Lung (tissue), 12 donors: Measurements from ENCODE around the gene MYO16. TPM values are rescaled to one million over a fixed set of nuclear protein-coding genes. Genes with fewer than 3 reads are reported as not detected.

Experiments used
- ATAC-seq: fragments of 200-7000 bp; cut with Tn5 transposase; one replicate; pipeline ENCODE4 v1.9.1; 2020; ENCODE audit warnings: moderate number of reproducible peaks; ENCODE audit not compliant: insufficient read depth, low FRiP score
- DNase-seq, 3 donors: peaks; one replicate each; pipeline ENCODE4 v3.0.0-alpha.2; 2013 to 2017
- H3K27ac ChIP-seq, 2 donors: one replicate each; pipeline ENCODE4 v1.5.1; 2013; ENCODE audit warnings: mild to moderate bottlenecking in 2 of 2, moderate library complexity in 2 of 2, control low read depth in 1 of 2, inconsistent platforms in 1 of 2, low read depth in 1 of 2, low read length in 1 of 2
- H3K27me3 ChIP-seq, 3 donors: one replicate each; pipeline ENCODE4 v1.5.1; 2013; ENCODE audit warnings: low read length in 2 of 3; ENCODE audit not compliant: control insufficient read depth in 3 of 3, insufficient read depth in 3 of 3
- H3K36me3 ChIP-seq, 4 donors: one replicate each; pipeline ENCODE4 v1.5.1; 2013; ENCODE audit warnings: low read length in 4 of 4, mild to moderate bottlenecking in 1 of 4, moderate library complexity in 1 of 4; ENCODE audit not compliant: control insufficient read depth in 4 of 4, insufficient read depth in 4 of 4
- H3K4me1 ChIP-seq, 5 donors: one replicate each; pipeline ENCODE4 v1.5.1; 2013; ENCODE audit warnings: low read length in 5 of 5, mild to moderate bottlenecking in 2 of 5, moderate library complexity in 1 of 5; ENCODE audit not compliant: control insufficient read depth in 5 of 5, insufficient read depth in 5 of 5
- H3K4me3 ChIP-seq: one replicate; pipeline ENCODE4 v1.5.1; 2013; ENCODE audit warnings: mild to moderate bottlenecking, control low read depth, moderate library complexity
- H3K9ac ChIP-seq, 2 donors: one replicate each; pipeline ENCODE4 v1.5.1; 2013; ENCODE audit warnings: low read length in 2 of 2, control low read depth in 1 of 2; ENCODE audit not compliant: insufficient read depth in 1 of 2
- H3K9me3 ChIP-seq, 4 donors: one replicate each; pipeline ENCODE4 v1.5.1; 2013; ENCODE audit warnings: low read length in 3 of 4, mild to moderate bottlenecking in 1 of 4, moderate library complexity in 1 of 4; ENCODE audit not compliant: control insufficient read depth in 4 of 4, insufficient read depth in 3 of 4
- CTCF ChIP-seq: IDR thresholded peaks from 2 replicates; pipeline ENCODE4 v1.5.1; 2012; ENCODE audit warnings: mild to moderate bottlenecking; ENCODE audit errors: control extremely low read depth, extremely low read depth
- WGBS, 2 donors: extraction: QIAGEN DNeasy Blood & Tissue Kit; methylation state at CpG; one replicate each; pipeline ENCODE4 v1.1.7; 2013; 5-methylcytosine and 5-hydroxymethylcytosine counted together
- polyA plus RNA-seq, 2 donors: library from polyadenylated mRNA; stranded (reverse); fragments of 200-250 nt; gene quantifications; one replicate each; pipeline ENCODE4 v1.2.1, GENCODE V29; 2013
- total RNA-seq, 2 donors: library from RNA; depleted of rRNA in 1 of 2; stranded (reverse); fragments of >200 nt in 1 of 2; gene quantifications; one replicate each; pipeline ENCODE4 v1.2.1, GENCODE V29; 2014 to 2021
- donor health status: control.
- donor health status: control.
- donor health status: Bipolar disorder and iron deficiency.
- donor health status: healthy.
- donor health status: DM: yes; HTN: yes; CAD: no.

Gene MYO16
- total and polyA plus RNA-seq, 4 donors: 0.12 to 13.8 (median 0.88) TPM

DNA sequence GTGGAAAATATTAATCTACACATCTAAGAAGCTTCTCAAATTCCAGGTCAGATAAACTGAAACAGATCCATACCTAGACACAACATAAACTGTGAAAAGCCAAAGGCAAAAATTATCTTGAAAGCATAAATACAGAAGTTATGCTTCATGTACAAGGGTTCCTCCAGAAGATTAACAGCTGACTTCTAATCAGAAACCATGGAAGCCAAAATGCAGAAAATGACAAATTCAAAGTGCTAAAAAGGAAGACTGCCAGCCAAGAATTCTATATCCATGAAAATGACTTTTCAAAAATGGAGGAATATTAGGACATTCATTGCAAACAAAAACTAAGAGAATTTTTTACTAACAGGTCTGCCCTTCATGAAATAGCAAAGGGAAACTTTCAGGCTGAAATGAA, 72.8 kb downstream of the MYO16 start:
- no peak for DNase-seq
- Histone ChIP-seq H3K36me3 (no peaks in the 10 kb centered on the region), H3K27ac (no peak overlapping the region), H3K27me3 (no peaks in the 10 kb centered on the region), H3K9ac (no peak overlapping the region), H3K4me3 (no peak overlapping the region), H3K4me1 (peaks cover 0 to 2% (median 0%) of the 10 kb centered on the region in 5 donors), H3K9me3 (peaks cover 0 to 4% (median 2%) of the 10 kb centered on the region in 4 donors)
- no peak for TF ChIP-seq CTCF
- no peak for ATAC-seq

- DNase-seq: no peak
- TF ChIP-seq CTCF: no peak
- 83 to 91% methylated on average over 4 of the region's 4 CpGs for WGBS, 2 donors
- Histone ChIP-seq H3K4me1 (peaks cover 0 to 2% (median 0%) of the 10 kb centered on the region in 5 donors), H3K4me3 (no peak overlapping the region), H3K27ac (no peak overlapping the region), H3K9me3 (peaks cover 0 to 4% (median 2%) of the 10 kb centered on the region in 4 donors), H3K9ac (no peak overlapping the region), H3K36me3 (no peaks in the 10 kb centered on the region), H3K27me3 (no peaks in the 10 kb centered on the region)
- ATAC-seq: no peak
Observed at GRCh38 chr13:108705031-108705430, 75.6 kb downstream of the MYO16 start.

DNA sequence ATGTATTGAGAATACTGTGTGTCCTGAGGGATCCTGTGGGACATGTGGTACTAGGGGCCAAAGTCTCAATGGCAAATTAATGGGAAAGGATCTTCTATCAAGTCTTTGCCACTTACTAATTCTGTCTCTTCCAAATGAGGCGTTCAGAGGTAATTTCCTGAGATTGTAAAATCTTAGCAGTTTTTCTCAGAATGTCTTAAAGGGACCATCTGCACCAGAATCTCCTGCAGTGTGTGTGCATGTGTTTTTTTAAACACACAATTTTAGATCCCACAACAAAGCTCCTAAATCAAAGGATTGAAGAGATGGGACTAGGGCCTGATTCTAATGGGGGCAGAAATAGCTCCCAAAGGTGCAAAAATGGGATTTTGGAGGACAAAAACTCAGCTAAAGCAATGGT, 78.2 kb downstream of the MYO16 start:
- H3K27me3 ChIP-seq: no peaks in the 10 kb centered on the region
- H3K27ac ChIP-seq: no peak overlapping the region
- no peak overlapping the region for H3K4me3 ChIP-seq
- WGBS, 2 donors: 47 to 57% methylated on average over 1 of the region's 1 CpG
- H3K36me3 ChIP-seq: no peaks in the 10 kb centered on the region
- no peaks in the 10 kb centered on the region for H3K4me1 ChIP-seq
- H3K9ac ChIP-seq: no peak overlapping the region
- ATAC-seq: no peak
- TF ChIP-seq CTCF: no peak
- no peak for DNase-seq
- H3K9me3 ChIP-seq: peaks cover 0 to 4% (median 0%) of the 10 kb centered on the region in 4 donors

DNA sequence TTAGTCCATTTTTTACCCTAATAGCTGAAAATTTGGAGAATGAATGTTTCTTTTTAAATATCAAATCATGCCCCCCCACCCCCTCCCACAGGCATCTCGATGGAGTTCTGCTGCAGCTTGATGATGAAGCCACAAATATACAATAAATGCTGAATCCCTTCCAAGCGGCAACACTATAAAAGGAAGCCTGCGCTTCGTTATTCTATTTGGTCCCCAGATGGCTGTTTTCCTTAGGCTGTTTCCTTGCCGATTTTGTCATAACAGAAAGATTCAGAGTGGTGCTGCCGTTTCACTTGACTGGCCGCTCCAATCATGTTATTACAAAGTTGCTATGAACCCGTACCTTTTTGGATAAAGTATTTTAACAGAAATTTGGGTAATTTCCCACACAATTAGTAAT, 79.5 kb downstream of the MYO16 start:
- no peak overlapping the region for H3K4me3 ChIP-seq
- DNase-seq (no peak), ATAC-seq (no peak)
- H3K36me3 ChIP-seq: no peaks in the 10 kb centered on the region
- peaks cover 0 to 2% (median 0%) of the 10 kb centered on the region in 4 donors for H3K9me3 ChIP-seq
- H3K4me1 ChIP-seq: no peaks in the 10 kb centered on the region
- H3K27me3 ChIP-seq: no peaks in the 10 kb centered on the region
- WGBS, 2 donors: 85 to 88% methylated on average over 8 of the region's 8 CpGs
- no peak overlapping the region for H3K27ac ChIP-seq
- no peak overlapping the region for H3K9ac ChIP-seq
- no peak for TF ChIP-seq CTCF
